Activated CD8-positive, alpha-beta T cell treated with anti-CD3 and anti-CD28 coated beads for 36 hours (primary cell): ENCODE data around the gene NMUR1. TPM values are rescaled to one million over a fixed set of nuclear protein-coding genes. Genes with fewer than 3 reads are reported as not detected.

Experiments
- ATAC-seq: fragments of 200-7000 bp; cut with Tn5 transposase; one replicate; pipeline ENCODE4 v1.10.0; 2021; ENCODE audit warnings: mild to moderate bottlenecking, moderate library complexity
- CTCF ChIA-PET: fragments of 350-600 bp; sonication (Branson Sonifier 250); formaldehyde crosslinking; loops from one replicate; lab custom pipeline; 2021; ENCODE audit warnings: antibody characterized with exemption; lab: Charles Lee
- POLR2A ChIA-PET: fragments of 350-600 bp; sonication (Branson Sonifier 250); formaldehyde crosslinking; loops from one replicate; lab custom pipeline; 2021; ENCODE audit warnings: antibody characterized with exemption; lab: Charles Lee
- DNase-seq: peaks from one replicate; pipeline ENCODE4 v3.0.0-alpha.2; 2020
- H3K27ac Mint-ChIP-seq: one replicate; pipeline ENCODE4 v1.8.0; 2021; ENCODE audit warnings: mild to moderate bottlenecking, mixed read lengths
- H3K27me3 Mint-ChIP-seq: one replicate; pipeline ENCODE4 v1.8.0; 2021; ENCODE audit warnings: mixed read lengths
- H3K36me3 Mint-ChIP-seq: one replicate; pipeline ENCODE4 v1.8.0; 2021; ENCODE audit warnings: low read depth, mixed read lengths
- H3K4me1 Mint-ChIP-seq: one replicate; pipeline ENCODE4 v1.8.0; 2021; ENCODE audit warnings: low read depth, mixed read lengths
- H3K4me3 Mint-ChIP-seq: one replicate; pipeline ENCODE4 v1.8.0; 2021; ENCODE audit warnings: mild to moderate bottlenecking, moderate library complexity, mixed read lengths
- H3K9me3 Mint-ChIP-seq: one replicate; pipeline ENCODE4 v1.8.0; 2021; ENCODE audit warnings: mixed read lengths
- intact Hi-C: fragments of 100-400 bp; cut with micrococcal nuclease; formaldehyde crosslinking; loops from one replicate; pipeline ENCODE4 v1.10.0; 2022
- total RNA-seq, 2 experiments: library from RNA; stranded (reverse); gene quantifications; one replicate each; pipeline ENCODE4 v1.2.3, GENCODE V29; 2021
- TF ChIP-seq, protein P1 (sequence below): fragments of 200-600 bp; IDR thresholded peaks from one replicate; pipeline ENCODE4 v1.8.0; 2022; ENCODE audit warnings: antibody characterized with exemption, mild to moderate bottlenecking

NMUR1 gene
- total RNA-seq, 2 experiments from 2014 or later: 0.09 TPM; not detected in 1

DNA sequence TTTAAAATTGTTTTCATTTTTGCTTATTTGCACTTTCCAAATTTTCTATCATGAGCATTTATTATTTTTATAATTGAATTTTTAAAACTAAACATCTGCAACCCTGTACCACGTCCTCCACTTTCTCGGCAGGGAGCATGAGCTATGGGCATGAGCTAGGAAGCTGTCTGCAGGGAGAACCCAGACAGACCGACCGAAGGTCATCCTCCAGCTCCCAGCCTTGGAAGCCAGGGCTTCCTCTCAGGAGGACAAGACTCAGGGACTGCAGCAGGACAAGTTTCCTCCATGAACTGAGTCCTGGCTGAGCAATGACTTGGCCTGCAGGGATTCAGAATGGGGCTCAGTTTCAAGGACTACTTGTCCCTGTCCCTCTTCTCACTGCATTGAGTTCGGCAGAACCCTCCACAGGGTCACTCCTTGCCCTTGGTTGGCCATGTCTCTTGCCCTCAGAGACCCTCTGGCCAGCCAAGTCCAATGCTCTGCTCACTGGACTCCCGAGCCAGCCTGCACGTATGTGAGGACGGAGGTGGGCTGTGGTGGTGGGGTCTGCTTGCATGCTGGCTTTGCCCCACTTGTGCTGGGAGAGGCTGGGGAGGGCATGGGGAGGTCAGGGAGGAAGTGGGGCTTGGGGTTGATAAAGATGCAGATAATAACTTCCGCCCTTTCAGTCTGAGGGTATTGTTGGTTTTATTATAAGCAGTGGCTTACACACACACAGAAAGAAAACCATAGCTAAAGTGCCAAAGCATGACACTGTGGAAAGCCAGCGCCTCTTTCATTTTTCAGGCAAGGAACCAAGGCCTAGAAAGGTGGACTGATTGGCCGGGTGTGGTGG lies 6.6 kb downstream of the NMUR1 start:
- Mint-ChIP-seq H3K36me3 (no peaks in the 10 kb centered on the region), H3K4me1 (peaks cover 21% of the 10 kb centered on the region), H3K9me3 (no peaks in the 10 kb centered on the region), H3K4me3 (no peak overlapping the region), H3K27ac (peak overlapping the region; percentile 6), H3K27me3 (peaks cover 2% of the 10 kb centered on the region)
- intact Hi-C loops: no loop called here
- ATAC-seq (peak; percentile 84), DNase-seq (peak; percentile 35)
- POLR2A ChIA-PET: interaction anchor here (0.5 kb wide), 1 partner anchor 500 kb away, joined by 3 read pairs; no protein-coding TSS in a partner anchor
- TF ChIP-seq, protein P1, sequence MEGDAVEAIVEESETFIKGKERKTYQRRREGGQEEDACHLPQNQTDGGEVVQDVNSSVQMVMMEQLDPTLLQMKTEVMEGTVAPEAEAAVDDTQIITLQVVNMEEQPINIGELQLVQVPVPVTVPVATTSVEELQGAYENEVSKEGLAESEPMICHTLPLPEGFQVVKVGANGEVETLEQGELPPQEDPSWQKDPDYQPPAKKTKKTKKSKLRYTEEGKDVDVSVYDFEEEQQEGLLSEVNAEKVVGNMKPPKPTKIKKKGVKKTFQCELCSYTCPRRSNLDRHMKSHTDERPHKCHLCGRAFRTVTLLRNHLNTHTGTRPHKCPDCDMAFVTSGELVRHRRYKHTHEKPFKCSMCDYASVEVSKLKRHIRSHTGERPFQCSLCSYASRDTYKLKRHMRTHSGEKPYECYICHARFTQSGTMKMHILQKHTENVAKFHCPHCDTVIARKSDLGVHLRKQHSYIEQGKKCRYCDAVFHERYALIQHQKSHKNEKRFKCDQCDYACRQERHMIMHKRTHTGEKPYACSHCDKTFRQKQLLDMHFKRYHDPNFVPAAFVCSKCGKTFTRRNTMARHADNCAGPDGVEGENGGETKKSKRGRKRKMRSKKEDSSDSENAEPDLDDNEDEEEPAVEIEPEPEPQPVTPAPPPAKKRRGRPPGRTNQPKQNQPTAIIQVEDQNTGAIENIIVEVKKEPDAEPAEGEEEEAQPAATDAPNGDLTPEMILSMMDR: no peak
- CTCF ChIA-PET: interaction anchor here (0.6 to 1.2 kb wide), 5 partner anchors 21 to 191 kb away, joined by 3 to 5 read pairs (median 3); no protein-coding TSS in a partner anchor

DNA sequence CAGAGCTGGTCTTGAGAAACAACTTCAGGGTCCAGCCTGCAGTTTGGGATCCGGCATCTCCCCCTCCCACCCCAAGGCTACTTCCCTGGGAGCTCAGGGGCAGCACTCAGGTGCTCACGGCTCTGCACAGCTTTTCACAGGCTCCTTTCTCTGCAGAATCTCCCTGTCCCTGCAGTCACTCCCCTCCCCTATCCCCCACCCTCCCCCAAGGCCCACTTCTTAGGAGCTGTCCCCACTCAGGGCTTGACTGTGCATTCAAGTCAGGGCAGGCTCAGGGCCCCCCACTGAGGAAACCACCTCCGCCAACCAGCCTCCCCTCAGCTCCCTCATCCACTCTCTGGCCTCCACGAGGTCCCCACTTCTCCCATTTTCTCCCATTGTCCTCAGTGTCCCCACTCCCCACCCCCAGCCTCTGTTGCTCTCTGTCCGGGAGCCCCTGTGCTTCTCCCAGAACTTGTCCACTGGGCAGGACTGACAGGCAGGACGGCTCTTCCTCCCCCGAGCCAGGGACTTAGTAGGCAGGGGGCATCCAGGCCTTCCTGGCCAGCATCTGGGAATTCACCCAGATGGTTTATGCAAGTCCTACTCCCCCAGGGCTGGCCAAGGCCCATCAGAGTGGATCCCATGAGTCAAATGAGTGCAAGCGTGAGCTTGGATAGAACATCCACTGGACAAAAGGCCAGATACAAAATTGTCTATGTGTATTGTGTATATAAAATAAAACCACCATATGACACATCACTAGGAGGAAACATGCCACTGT lies 7.6 kb downstream of the NMUR1 start:
- H3K36me3 Mint-ChIP-seq: no peaks in the 10 kb centered on the region
- H3K4me1 Mint-ChIP-seq: peaks cover 21% of the 10 kb centered on the region
- ChIA-PET CTCF (interaction anchor here (1.0 to 1.5 kb wide), 3 partner anchors 22 to 41 kb away, joined by 3 to 5 read pairs (median 4); no protein-coding TSS in a partner anchor), POLR2A (interaction anchor here (1.1 to 1.5 kb wide), 4 partner anchors 8 to 67 kb away, joined by 3 to 4 read pairs (median 4); no protein-coding TSS in a partner anchor)
- ATAC-seq (no peak), DNase-seq (no peak)
- no peaks in the 10 kb centered on the region for H3K27me3 Mint-ChIP-seq
- H3K9me3 Mint-ChIP-seq: no peaks in the 10 kb centered on the region
- no peak overlapping the region for H3K27ac Mint-ChIP-seq
- intact Hi-C loops: no loop called here
- no peak overlapping the region for H3K4me3 Mint-ChIP-seq
- TF ChIP-seq, protein P1: no peak

- H3K36me3 Mint-ChIP-seq: no peaks in the 10 kb centered on the region
- no peak overlapping the region for H3K4me3 Mint-ChIP-seq
- DNase-seq: no peak
- POLR2A ChIA-PET: interaction anchor here (0.6 to 1.5 kb wide), 5 partner anchors 8 to 66 kb away, joined by 3 to 5 read pairs (median 4); partner anchors contain the start of gene NMUR1
- no peaks in the 10 kb centered on the region for H3K9me3 Mint-ChIP-seq
- CTCF ChIA-PET: interaction anchor here (0.7 to 1.5 kb wide), 2 partner anchors 42 to 80 kb away, joined by 3 to 4 read pairs; no protein-coding TSS in a partner anchor
- TF ChIP-seq, protein P1: no peak
- H3K27ac Mint-ChIP-seq: no peak overlapping the region
- H3K27me3 Mint-ChIP-seq: no peaks in the 10 kb centered on the region
- intact Hi-C loops: no loop called here
- peaks cover 21% of the 10 kb centered on the region for H3K4me1 Mint-ChIP-seq
- ATAC-seq: no peak
Observed at GRCh38 chr2:231521443-231521842, 8.8 kb downstream of the NMUR1 start.

DNA sequence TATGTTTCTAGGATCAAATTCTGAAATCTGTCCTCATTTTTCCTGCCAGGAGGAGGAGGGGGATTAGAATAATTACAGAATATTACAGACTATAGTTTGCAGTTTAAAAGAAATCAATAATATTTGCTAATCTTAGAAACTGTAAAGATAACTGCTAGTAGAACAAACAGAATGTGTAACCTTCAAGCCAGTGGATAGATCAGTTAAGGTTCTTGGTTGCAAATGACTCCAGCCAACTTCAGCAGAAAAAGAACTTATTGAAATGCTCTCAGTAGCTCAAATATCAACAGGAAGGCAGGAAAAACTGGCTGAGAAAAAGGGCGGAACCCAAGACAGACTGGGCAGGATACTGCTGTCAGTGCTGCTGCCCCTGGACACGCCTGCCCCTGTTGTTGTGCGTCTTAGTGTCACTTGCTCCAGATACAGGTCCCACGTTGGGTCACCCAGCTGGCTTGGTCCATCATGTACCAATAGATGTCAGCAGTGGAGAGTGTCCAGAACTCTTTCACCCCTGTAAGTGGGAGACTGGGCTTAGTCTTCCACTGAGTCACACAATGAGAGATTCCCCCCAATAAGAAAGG lies 10.2 kb downstream of the NMUR1 start:
- intact Hi-C loops: loop anchor here (5.0 kb wide), 2 partner anchors 37 to 82 kb away; no protein-coding TSS in a partner anchor
- peaks cover 21% of the 10 kb centered on the region for H3K4me1 Mint-ChIP-seq
- no peak overlapping the region for H3K27ac Mint-ChIP-seq
- CTCF ChIA-PET: interaction anchor here (0.6 to 0.7 kb wide), 2 partner anchors 81 kb away, joined by 3 to 5 read pairs; no protein-coding TSS in a partner anchor
- POLR2A ChIA-PET: interaction anchor here (1.2 kb wide), 1 partner anchor 57 kb away, joined by 5 read pairs; no protein-coding TSS in a partner anchor
- TF ChIP-seq, protein P1: no peak
- no peak overlapping the region for H3K4me3 Mint-ChIP-seq
- no peak for DNase-seq
- H3K9me3 Mint-ChIP-seq: no peaks in the 10 kb centered on the region
- no peak for ATAC-seq
- H3K36me3 Mint-ChIP-seq: no peaks in the 10 kb centered on the region
- no peaks in the 10 kb centered on the region for H3K27me3 Mint-ChIP-seq
